H9 (cell line): ENCODE data around the gene MARCHF3. TPM values are rescaled to one million over a fixed set of nuclear protein-coding genes. Genes with fewer than 3 reads are reported as not detected.

Experiments
- DNase-seq: peaks from one replicate; pipeline ENCODE4 v3.0.0-alpha.2; 2017
- H2AFZ ChIP-seq: one replicate; pipeline ENCODE4 v1.6.1; 2013; ENCODE audit warnings: mild to moderate bottlenecking, low read length, control low read depth, moderate library complexity
- H2AK5ac ChIP-seq: 2 replicates; pipeline ENCODE4 v1.6.1; 2013; ENCODE audit warnings: low read length, control low read depth, mixed read lengths; ENCODE audit not compliant: insufficient read length
- H2BK120ac ChIP-seq: one replicate; pipeline ENCODE4 v1.6.1; 2013; ENCODE audit warnings: low read depth, mild to moderate bottlenecking, low read length, control low read depth, inconsistent platforms; ENCODE audit not compliant: poor library complexity, severe bottlenecking
- H2BK12ac ChIP-seq: 2 replicates; pipeline ENCODE4 v1.6.1; 2013; ENCODE audit warnings: low read length, control low read depth, mixed read lengths, low read depth; ENCODE audit not compliant: insufficient read length
- H2BK15ac ChIP-seq: 2 replicates; pipeline ENCODE4 v1.6.1; 2013; ENCODE audit warnings: low read depth, low read length, control low read depth
- H2BK20ac ChIP-seq: one replicate; pipeline ENCODE4 v1.6.1; 2013; ENCODE audit warnings: low read depth, mild to moderate bottlenecking, low read length, control low read depth, inconsistent platforms; ENCODE audit not compliant: poor library complexity, severe bottlenecking
- H2BK5ac ChIP-seq: 2 replicates; pipeline ENCODE4 v1.6.1; 2013; ENCODE audit warnings: low read length, control low read depth, mixed read lengths; ENCODE audit not compliant: insufficient read length
- H3K14ac ChIP-seq: 2 replicates; pipeline ENCODE4 v1.6.1; 2013; ENCODE audit warnings: low read length, control low read depth; ENCODE audit not compliant: insufficient read depth
- H3K18ac ChIP-seq: 2 replicates; pipeline ENCODE4 v1.6.1; 2013; ENCODE audit warnings: low read depth, mild to moderate bottlenecking, mixed read lengths, low read length, control low read depth; ENCODE audit not compliant: insufficient read length
- H3K23ac ChIP-seq: 2 replicates; pipeline ENCODE4 v1.6.1; 2013; ENCODE audit warnings: low read length, control low read depth, mixed read lengths, low read depth; ENCODE audit not compliant: insufficient read length
- H3K23me2 ChIP-seq: 2 replicates; pipeline ENCODE4 v1.6.1; 2013; ENCODE audit warnings: low read depth, mild to moderate bottlenecking, mixed read lengths, low read length, control low read depth; ENCODE audit not compliant: insufficient read length, poor library complexity, severe bottlenecking
- H3K27ac ChIP-seq: 2 replicates; pipeline ENCODE4 v1.5.1; 2013; ENCODE audit warnings: low read length, control low read depth, mixed read lengths, low read depth; ENCODE audit not compliant: insufficient read length
- H3K27me3 ChIP-seq: 2 replicates; pipeline ENCODE4 v1.6.1; 2013; ENCODE audit warnings: low read length, control low read depth, inconsistent platforms; ENCODE audit not compliant: insufficient read depth
- H3K4ac ChIP-seq: 2 replicates; pipeline ENCODE4 v1.6.1; 2013; ENCODE audit warnings: low read depth, mild to moderate bottlenecking, control low read depth, inconsistent platforms, low read length, moderate library complexity
- H3K4me1 ChIP-seq: 2 replicates; pipeline ENCODE4 v1.6.1; 2013; ENCODE audit warnings: low read length, control low read depth, inconsistent platforms; ENCODE audit not compliant: insufficient read depth
- H3K4me2 ChIP-seq: 2 replicates; pipeline ENCODE4 v1.6.1; 2013; ENCODE audit warnings: low read length, control low read depth, mixed read lengths; ENCODE audit not compliant: insufficient read length, insufficient read depth
- H3K56ac ChIP-seq: 2 replicates; pipeline ENCODE4 v1.6.1; 2013; ENCODE audit warnings: low read depth, mild to moderate bottlenecking, mixed read lengths, low read length, control low read depth; ENCODE audit not compliant: insufficient read length
- H3K79me1 ChIP-seq: 2 replicates; pipeline ENCODE4 v1.6.1; 2013; ENCODE audit warnings: low read depth, mild to moderate bottlenecking, moderate library complexity, low read length, control low read depth, inconsistent platforms; ENCODE audit not compliant: insufficient read depth, poor library complexity, severe bottlenecking
- H3K79me2 ChIP-seq: 2 replicates; pipeline ENCODE4 v1.6.1; 2013; ENCODE audit warnings: low read length, control low read depth, inconsistent platforms; ENCODE audit not compliant: insufficient read depth
- H3K9ac ChIP-seq: 2 replicates; pipeline ENCODE4 v1.6.1; 2013; ENCODE audit warnings: low read length, control low read depth, mixed read lengths; ENCODE audit not compliant: insufficient read length; ENCODE audit errors: extremely low read depth
- H3K9me3 ChIP-seq: one replicate; pipeline ENCODE4 v1.6.1; 2013; ENCODE audit warnings: low read depth, low read length, inconsistent platforms; ENCODE audit not compliant: control insufficient read depth
- H3T11ph ChIP-seq: one replicate; pipeline ENCODE4 v1.6.1; 2013; ENCODE audit warnings: mild to moderate bottlenecking, low read length, control low read depth, inconsistent platforms
- H4K20me1 ChIP-seq: one replicate; pipeline ENCODE4 v1.6.1; 2013; ENCODE audit not compliant: control insufficient read depth, insufficient read length, insufficient read depth
- H4K5ac ChIP-seq: 2 replicates; pipeline ENCODE4 v1.6.1; 2013; ENCODE audit warnings: low read depth, mild to moderate bottlenecking, mixed read lengths, low read length, control low read depth; ENCODE audit not compliant: insufficient read length
- H4K8ac ChIP-seq: replicated peaks from 2 replicates; pipeline ENCODE4 v1.6.1; 2013; ENCODE audit warnings: low read length, control low read depth, mixed read lengths, low read depth; ENCODE audit not compliant: insufficient read length
- H4K91ac ChIP-seq: 2 replicates; pipeline ENCODE4 v1.6.1; 2013; ENCODE audit warnings: low read depth, mild to moderate bottlenecking, moderate library complexity, mixed read lengths, low read length, control low read depth; ENCODE audit not compliant: insufficient read length
- H3K27ac Mint-ChIP-seq, 3 experiments: 2 replicates in 2 of 3; 3 replicates in 1 of 3; pipeline ENCODE4 v1.8.0; 2020 to 2021; ENCODE audit warnings: mixed read lengths in 3 of 3, mild to moderate bottlenecking in 1 of 3, moderate library complexity in 1 of 3
- H3K27me3 Mint-ChIP-seq: 2 replicates; pipeline ENCODE4 v1.8.0; 2021; ENCODE audit warnings: low read depth, mild to moderate bottlenecking, moderate library complexity, mixed read lengths
- H3K36me3 Mint-ChIP-seq, 3 experiments: 2 replicates in 2 of 3; 3 replicates in 1 of 3; pipeline ENCODE4 v1.8.0; 2020 to 2021; ENCODE audit warnings: low read depth in 3 of 3, mixed read lengths in 3 of 3; ENCODE audit not compliant: insufficient read depth in 1 of 3
- H3K4me1 Mint-ChIP-seq, 2 experiments: 2 replicates each; pipeline ENCODE4 v1.8.0; 2020; ENCODE audit warnings: mixed read lengths in 2 of 2
- H3K4me3 Mint-ChIP-seq, 2 experiments: 2 replicates in 1 of 2; 3 replicates in 1 of 2; pipeline ENCODE4 v1.8.0; 2020 to 2021; ENCODE audit warnings: mild to moderate bottlenecking in 2 of 2, mixed read lengths in 2 of 2, moderate library complexity in 1 of 2
- H3K9me3 Mint-ChIP-seq, 2 experiments: 2 replicates in 1 of 2; 3 replicates in 1 of 2; pipeline ENCODE4 v1.8.0; 2020; ENCODE audit warnings: mild to moderate bottlenecking in 2 of 2, mixed read lengths in 2 of 2, moderate library complexity in 1 of 2
- CTCF ChIP-seq: fragments of 200-600 bp; sonication (generic); conservative IDR thresholded peaks from 3 replicates; pipeline ENCODE4 v1.8.0; 2021; ENCODE audit warnings: antibody characterized with exemption, mild to moderate bottlenecking
- WGBS: extraction: QIAGEN DNeasy Blood & Tissue Kit; methylation state at CpG from one replicate; pipeline ENCODE4 v1.1.7; 2013; ENCODE audit warnings: missing lambda C conversion rate, low lambda C conversion rate, mixed read lengths; ENCODE audit not compliant: insufficient read length; ENCODE audit errors: extremely low coverage; 5-methylcytosine and 5-hydroxymethylcytosine counted together
- total RNA-seq: library from RNA; stranded (reverse); gene quantifications from 2 replicates; pipeline ENCODE4 v1.2.1, GENCODE V29; 2021

Gene MARCHF3
- total RNA-seq, 1 experiment from 2014 or later: 17.7 TPM

GRCh38 chr5:126970517-126971017, 59.8 kb downstream of the MARCHF3 start:
- no peak overlapping the region for H3K4me3 Mint-ChIP-seq
- Histone ChIP-seq H2BK120ac (no peak overlapping the region), H2AFZ (no peak overlapping the region), H3K18ac (no peak overlapping the region), H2BK12ac (no peak overlapping the region), H3T11ph (no peak overlapping the region), H2BK15ac (no peak overlapping the region), H3K56ac (no peak overlapping the region), H2BK5ac (no peak overlapping the region), H3K4me1 (peaks cover 9% of the 10 kb centered on the region), H3K27ac (no peak overlapping the region), H3K23ac (no peak overlapping the region), H2BK20ac (no peak overlapping the region), H3K23me2 (no peaks in the 10 kb centered on the region), H4K91ac (no peak overlapping the region), H3K4me2 (no peak overlapping the region), H3K27me3 (no peaks in the 10 kb centered on the region), H4K5ac (no peak overlapping the region), H2AK5ac (no peak overlapping the region), H4K20me1 (no peaks in the 10 kb centered on the region), H3K14ac (no peak overlapping the region), H3K79me1 (no peaks in the 10 kb centered on the region), H3K4ac (no peak overlapping the region), H3K79me2 (no peaks in the 10 kb centered on the region), H3K9me3 (no peaks in the 10 kb centered on the region), H4K8ac (no peak overlapping the region), H3K9ac (no peak overlapping the region)
- peaks cover 19 to 28% of the 10 kb centered on the region in 2 experiments for H3K4me1 Mint-ChIP-seq
- TF ChIP-seq CTCF: no peak
- no CpG with 5 or more reads among the region's 2 CpGs for WGBS
- no peaks in the 10 kb centered on the region; a peak in 2 of 7 replicates for H3K36me3 Mint-ChIP-seq
- H3K27ac Mint-ChIP-seq: no peak overlapping the region
- DNase-seq: no peak
- no peaks in the 10 kb centered on the region for H3K9me3 Mint-ChIP-seq
- H3K27me3 Mint-ChIP-seq: no peaks in the 10 kb centered on the region
